ENCODE data around the gene DYNLT1.

Gene DYNLT1

GRCh38 chr6:158646023-158646910, 1.7 kb upstream of the DYNLT1 start:
- DNase-seq (ENCODE audit: low read depth in 2 of 2) = no peak
- TF ChIP-seq, protein P1, sequence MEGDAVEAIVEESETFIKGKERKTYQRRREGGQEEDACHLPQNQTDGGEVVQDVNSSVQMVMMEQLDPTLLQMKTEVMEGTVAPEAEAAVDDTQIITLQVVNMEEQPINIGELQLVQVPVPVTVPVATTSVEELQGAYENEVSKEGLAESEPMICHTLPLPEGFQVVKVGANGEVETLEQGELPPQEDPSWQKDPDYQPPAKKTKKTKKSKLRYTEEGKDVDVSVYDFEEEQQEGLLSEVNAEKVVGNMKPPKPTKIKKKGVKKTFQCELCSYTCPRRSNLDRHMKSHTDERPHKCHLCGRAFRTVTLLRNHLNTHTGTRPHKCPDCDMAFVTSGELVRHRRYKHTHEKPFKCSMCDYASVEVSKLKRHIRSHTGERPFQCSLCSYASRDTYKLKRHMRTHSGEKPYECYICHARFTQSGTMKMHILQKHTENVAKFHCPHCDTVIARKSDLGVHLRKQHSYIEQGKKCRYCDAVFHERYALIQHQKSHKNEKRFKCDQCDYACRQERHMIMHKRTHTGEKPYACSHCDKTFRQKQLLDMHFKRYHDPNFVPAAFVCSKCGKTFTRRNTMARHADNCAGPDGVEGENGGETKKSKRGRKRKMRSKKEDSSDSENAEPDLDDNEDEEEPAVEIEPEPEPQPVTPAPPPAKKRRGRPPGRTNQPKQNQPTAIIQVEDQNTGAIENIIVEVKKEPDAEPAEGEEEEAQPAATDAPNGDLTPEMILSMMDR (IDR thresholded peaks at IDR 0.05; ENCODE audit: low read depth, low read length) = no peak
- no peak overlapping the region for H3K4me3 ChIP-seq (replicated peaks in 1 of 2; ENCODE audit: low read depth in 2 of 2, low read length in 2 of 2)

DNA sequence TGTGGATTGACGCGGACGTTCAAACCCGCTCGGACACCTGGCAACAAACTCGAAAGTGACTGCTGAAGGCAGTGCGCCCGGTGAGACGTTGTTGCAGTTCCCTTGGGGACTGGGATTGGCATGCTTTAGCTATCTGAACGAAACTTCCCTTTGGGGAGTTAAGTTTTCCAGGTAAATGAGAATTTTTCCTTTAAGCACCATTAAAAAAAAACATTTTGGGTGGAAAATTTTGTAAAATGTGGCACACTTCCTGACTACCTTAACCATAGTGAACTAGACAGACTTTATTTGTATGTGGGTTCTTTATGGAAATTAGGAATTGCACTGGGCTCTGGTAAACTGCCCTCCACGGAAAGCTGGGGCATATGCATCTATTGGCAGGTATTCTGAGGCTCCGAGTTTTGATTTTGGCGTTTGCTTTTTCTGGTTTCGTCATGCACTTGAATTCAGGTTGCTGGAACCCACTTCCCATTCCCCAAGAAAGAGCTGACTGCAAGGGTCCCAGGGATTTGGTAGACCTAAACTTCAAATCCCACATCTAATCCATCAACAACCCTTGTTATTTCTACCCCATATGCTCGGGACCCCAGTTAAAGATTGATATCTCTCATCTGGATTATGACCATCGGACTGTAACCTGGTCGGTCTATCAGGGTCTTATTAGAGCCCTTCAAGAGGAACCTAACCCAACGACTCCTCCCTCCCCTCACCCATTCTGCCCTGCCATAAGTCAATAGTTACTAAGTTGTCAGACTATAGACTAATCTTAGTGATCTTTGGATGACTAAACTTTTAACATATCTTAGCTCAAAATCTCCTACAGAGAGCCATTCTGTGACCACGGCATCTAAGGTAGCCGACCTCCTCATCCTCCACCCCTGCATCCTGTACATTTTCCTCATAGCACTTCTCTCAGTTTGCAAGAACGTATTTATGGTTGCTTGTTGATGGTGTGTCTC, 800 bp upstream of the DYNLT1 start:
- no peak for DNase-seq (ENCODE audit: low read depth in 2 of 2)
- TF ChIP-seq, protein P1 (IDR thresholded peaks at IDR 0.05; ENCODE audit: low read depth, low read length) = no peak

DNA sequence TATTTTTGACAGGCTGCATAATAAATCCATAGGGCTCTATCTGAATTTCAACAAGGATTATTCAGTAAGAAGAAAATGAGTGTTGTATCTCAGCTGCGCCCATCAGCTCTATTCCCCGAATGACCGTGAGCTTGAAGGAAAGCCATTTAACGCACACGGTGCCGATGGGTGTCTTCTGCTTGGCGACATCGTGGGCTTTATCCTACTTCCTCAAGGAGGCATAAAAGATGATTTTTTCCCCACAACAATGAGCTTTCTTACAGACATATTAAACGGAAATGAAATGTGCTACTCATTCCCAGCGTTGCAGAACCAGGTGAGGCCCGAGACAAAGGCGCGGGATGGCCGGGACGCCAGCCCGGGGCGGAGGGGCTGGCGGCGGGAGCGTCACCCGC, 710 bp downstream of the DYNLT1 start:
- DNase-seq (ENCODE audit: low read depth in 2 of 2) = peak in 1 of 2 donors; percentile 47
- peak overlapping the region; percentile 95 to 100 for H3K4me3 ChIP-seq (replicated peaks in 1 of 2; ENCODE audit: low read depth in 2 of 2, low read length in 2 of 2)
- TF ChIP-seq, protein P1 (IDR thresholded peaks at IDR 0.05; ENCODE audit: low read depth, low read length) = no peak

More for the DNA sequence above, 800 bp upstream of the DYNLT1 start:
- peak overlapping the region; percentile 95 to 100 for H3K4me3 ChIP-seq (replicated peaks in 1 of 2; ENCODE audit: low read depth in 2 of 2, low read length in 2 of 2)

DNA sequence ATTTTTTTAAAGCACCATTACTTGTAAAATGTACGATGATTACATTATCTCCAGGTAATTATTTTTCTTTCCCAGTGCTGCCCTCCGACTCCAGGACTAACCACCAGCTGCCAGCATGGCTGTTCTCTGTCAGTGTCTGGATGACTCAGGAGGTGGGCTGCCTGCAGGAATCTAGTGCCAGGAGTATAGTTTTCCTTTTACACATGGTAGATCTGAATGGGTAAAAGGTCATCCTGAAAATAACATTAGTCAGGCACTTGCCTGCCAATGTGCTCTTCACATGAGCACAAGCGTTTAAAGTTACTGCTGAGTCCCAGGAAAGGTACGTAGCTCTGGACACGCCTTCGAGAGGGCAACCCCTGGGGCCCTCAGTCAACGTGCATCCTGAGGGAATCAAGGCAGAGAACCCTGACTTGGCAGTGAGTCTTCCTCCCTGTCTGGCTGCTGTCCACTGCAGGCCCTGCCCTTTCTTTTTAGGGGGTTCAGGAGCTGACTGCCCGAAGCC, 2.4 kb downstream of the DYNLT1 start:
- peak; percentile 83 to 86 for DNase-seq (ENCODE audit: low read depth in 2 of 2)
- TF ChIP-seq, protein P1 (IDR thresholded peaks at IDR 0.05; ENCODE audit: low read depth, low read length) = no peak
- H3K4me3 ChIP-seq (replicated peaks in 1 of 2; ENCODE audit: low read depth in 2 of 2, low read length in 2 of 2) = peak overlapping the region in 1 of 2 donors; percentile 22

DNA sequence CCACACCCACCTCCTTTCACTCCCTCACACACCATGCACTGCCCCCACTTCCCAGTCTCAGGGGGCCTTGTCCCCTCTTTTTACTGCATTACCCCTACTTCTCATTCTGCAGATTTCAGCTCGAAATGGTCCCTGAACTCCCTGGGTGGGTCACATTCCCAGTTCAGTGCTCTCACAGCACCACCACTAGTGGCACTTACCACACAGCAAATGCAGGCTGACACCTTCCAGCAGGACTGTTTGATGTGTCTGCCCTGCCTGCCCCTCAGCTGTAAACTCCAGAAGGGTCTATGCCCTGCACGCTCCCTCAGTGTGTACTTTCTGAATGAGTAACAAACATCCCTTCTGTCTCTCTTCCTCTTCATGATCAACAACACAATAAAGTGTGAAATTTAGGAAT, 4.0 kb downstream of the DYNLT1 start:
- no peak overlapping the region for H3K4me3 ChIP-seq (replicated peaks in 1 of 2; ENCODE audit: low read depth in 2 of 2, low read length in 2 of 2)
- no peak for DNase-seq (ENCODE audit: low read depth in 2 of 2)
- TF ChIP-seq, protein P1 (IDR thresholded peaks at IDR 0.05; ENCODE audit: low read depth, low read length) = no peak

- TF ChIP-seq, protein P1 (IDR thresholded peaks at IDR 0.05; ENCODE audit: low read depth, low read length) = no peak
- DNase-seq (ENCODE audit: low read depth in 2 of 2) = no peak
- H3K4me3 ChIP-seq (replicated peaks in 1 of 2; ENCODE audit: low read depth in 2 of 2, low read length in 2 of 2) = no peak overlapping the region
Measured at GRCh38 chr6:158639056-158639455, 5.5 kb downstream of the DYNLT1 start.
